Activated CD4-positive, CD25-positive, alpha-beta regulatory T cell treated with anti-CD3 and anti-CD28 coated beads, Interleukin-2, amount 50 U/mL, for 24 hours (primary cell): ENCODE results near the gene ALG12.

Experiments used
- ATAC-seq, 2 donors: fragments of 150-1000 bp; cut with Tn5 transposase; one replicate each; pipeline ENCODE4 v1.10.0; 2021; ENCODE audit warnings: mild to moderate bottlenecking in 1 of 2, moderate library complexity in 1 of 2

The ALG12 gene

DNA sequence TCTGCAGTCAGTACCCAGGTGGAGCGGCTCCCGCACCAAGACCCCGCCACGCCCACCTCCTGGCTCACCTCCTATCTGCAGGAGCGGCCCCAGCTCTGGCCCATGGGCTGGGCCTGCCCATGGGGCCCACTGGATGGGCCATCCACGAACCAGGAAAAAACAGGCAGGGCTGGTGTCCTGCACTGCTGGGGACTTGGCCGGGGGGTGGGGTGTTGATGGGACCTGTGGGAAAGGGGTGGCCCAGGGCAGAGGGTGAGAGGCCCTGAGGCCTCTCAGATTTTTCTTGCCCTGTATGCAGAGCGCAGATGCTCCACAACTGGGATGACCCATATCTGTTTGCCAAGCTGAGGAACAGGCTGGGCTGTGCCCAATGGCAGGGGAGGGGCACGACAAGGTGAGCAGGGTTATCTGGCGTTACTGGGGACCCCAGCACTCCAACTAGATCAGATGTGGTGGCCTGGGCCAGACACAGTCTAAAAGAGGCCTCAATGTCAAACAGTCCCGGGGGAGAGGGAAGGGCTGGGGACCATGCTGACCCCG lies 39.7 kb upstream of the ALG12 start:
- ATAC-seq, result no peak

DNA sequence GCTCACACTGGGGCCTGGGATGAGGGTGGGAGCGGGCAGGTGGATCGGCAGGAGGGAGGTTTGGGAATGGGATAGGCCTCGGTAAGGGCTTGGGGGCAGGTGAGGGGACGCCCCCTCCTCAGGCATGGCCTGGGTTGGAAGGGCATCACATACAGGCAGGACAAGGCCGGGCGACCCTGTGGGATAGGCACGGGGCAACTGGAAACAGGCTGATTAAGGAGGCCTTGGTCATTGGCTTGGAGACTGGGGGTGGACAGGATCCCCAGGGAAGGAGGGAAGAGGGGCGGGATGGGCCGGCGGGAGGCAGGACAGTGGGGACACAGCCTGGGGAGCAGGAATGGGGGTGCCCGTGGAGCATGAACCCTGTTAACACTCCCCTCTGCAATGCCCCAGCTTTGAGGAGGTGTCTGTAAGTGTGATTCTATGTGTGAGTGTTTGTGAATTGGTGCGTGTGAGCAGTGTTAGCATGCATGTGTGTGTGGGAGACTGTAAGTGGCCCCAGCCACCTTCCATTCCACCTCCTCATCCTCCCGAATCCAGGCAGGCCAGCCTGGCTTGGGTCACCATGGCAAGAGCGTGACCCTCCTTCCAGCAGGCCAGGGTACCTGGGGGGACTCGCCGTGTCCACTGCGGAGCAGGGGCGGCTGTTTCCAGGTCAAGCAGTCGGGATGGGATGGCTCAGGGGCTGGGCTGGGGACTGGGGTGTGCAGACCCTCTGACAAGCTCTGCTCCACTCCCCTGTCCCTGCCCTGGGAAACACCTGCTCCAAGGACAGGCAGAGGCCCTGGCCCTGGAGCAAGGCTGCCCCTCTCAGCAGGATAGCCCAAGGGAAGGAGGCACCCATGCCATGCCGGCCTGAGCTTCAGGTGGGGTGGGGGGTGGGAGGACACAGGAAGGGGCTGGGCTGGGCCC lies 38.9 kb upstream of the ALG12 start:
- no peak for ATAC-seq

DNA sequence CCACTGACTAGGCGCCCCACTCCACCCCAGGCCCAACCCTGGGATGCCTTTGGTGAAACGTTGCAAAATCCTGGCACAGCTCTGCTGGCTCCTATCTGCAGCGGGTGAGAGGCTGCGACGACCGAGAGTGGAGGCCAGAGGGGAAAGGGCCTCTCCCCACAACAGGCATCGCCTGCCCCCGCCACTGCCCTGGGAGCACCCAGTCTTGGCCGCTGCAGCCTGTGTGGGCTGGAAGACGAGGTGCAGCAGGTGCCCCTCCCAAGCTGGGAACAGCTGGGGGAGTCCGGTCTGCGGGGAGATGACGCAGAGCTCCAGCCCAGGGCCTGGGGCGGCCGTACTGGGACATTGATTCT lies 38.2 kb upstream of the ALG12 start:
- no peak for ATAC-seq

DNA sequence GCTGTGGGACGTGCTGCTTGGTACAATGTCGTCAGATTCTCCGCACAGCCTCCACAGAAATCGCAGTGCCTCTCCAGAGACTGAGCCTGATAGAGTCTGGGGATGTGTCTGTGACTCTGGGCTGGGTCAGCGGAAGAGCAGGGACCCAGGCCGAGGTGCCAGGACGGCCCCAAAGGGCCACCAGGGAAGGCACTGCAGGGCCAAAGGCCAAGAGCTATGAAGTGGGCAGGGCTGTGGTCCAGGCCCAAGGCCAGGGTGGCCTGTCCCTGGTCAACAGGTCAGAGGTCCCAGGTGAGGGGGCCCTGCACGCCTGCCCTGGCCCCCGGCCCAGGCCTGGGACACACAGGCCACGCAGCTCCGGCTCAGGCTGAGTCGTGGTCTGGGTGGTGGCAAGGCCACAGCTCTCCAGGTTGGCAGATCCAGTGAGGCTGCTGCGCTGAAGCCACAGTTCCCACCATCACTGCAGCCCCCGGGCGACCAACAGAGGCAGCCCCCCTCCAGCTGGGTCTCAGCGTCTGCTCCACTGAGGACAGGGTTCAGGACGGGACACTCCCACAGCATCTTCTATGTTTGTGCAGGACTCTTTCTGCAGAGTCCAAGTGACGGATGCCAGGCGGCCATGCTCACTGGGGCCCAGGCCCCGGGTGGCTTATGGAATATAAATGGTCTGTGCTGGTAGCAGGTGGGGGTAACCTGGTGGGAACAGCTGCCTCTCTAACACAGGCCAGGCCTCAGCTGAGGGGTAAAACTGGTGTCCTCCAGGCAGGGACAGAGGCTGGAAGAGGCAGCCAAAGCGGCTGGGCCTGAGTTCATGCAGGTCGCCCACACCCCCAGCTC lies 37.6 kb upstream of the ALG12 start:
- ATAC-seq, result no peak

DNA sequence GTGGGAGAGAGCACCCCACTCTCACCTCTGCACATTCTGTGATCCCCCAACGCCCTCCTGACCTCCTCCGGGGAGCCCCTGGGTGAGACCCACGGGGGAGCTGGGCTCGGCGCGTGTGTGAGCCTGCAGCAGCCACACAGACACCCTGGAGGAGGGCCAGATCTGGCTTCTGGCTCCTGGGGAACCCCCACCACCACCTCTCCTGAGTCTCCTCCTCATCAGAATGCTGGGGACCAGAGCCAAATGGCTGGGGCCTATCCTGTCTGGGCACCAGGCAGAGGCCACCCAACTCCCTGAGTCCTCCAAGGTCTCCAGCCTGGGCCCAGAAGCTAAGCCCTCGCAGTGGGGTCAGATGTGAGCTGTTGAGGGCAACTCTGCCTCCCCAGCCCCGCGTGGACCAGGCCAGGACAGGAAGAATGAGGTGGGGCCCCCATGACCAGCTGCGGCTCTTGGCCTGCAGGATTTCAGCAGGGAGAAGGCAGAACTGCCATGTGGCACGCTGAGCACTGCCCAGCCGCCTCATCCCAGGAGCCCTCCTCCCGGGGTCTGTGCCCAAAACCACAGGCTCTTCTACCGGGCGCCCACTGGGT lies 36.8 kb upstream of the ALG12 start:
- no peak for ATAC-seq

DNA sequence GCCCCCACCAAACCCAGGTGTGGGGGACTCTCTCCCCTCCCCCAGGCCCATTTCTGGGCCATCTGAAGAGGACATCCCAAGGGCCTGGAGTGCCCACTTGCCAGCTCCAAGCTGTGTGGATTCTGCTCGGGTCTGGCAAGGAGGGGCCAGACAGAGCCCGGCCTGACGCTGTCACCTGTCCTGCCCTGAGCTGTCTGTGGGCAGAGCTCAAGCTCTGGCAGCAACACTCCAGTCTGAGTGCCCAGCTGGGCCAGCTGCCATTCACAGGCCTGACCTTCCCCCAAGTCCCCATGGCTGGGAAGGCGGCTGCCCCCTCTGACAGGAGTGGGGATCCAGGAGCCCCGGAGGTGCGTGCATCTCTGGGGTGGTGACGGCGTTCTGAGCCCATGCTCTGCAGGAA lies 36.1 kb upstream of the ALG12 start:
- no peak for ATAC-seq

DNA sequence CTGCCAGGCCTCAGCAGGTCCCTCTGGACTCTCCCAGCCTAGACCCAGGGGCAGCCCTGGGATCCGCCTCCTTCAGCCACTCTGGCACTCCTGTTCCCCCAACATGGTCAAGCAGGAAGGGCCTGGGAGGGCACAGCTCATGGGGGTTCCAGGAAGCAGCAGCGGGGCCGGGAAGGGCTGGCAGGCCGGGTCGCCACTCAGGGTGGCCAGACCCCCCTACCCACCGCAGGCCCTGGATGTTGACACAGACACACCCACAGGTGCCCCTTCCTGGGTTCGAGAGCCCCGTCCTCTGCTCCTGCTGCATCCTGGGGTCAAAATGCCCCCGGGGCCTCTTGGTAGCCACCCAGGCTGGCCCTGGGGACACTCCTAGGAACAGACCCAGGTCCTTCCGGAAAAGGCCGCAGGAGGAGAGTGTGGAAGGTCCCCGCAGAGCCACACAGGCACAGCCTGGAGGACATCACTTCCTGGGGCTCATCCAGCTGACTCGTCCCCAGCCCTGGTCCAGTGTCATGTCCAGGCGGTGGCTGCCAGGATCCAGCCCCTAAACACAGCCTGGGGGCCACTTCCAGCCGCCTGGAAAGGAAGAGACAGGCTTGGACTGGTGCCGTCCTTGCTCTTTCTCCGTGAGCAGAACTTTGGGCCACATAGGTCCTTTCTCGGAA lies 35.6 kb upstream of the ALG12 start:
- ATAC-seq, result no peak

DNA sequence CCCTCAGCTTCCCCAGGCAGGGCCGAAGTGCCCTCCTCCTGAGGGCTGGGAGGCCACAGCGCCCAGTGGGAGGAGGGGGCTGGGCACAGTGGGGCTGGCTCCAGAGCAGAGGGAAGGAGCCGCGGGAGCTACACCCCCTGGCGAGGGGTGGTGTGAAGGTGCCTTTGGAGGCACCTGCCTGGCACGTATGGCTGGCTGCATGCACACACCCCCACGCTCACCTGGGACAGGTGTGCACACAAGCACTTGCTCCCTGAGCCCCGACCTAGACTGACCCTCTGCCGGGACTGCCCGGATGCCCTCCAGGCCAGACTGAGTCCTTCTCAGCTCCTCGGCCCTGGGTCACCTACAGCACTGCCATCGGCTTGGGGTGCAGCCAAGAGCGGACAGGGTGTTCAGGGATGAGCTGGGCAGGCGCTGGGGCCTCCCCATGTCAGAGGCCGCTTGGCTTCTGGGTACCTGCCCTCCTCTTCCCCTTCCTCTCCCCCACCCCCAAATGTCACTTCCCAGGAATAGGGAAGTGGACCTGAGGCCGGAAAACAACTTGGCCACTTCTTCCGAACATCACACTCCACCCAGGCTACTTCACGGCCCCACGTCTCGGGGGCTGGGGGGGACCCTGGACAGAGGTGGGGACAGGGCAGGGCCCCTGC lies 34.9 kb upstream of the ALG12 start:
- ATAC-seq, result no peak

DNA sequence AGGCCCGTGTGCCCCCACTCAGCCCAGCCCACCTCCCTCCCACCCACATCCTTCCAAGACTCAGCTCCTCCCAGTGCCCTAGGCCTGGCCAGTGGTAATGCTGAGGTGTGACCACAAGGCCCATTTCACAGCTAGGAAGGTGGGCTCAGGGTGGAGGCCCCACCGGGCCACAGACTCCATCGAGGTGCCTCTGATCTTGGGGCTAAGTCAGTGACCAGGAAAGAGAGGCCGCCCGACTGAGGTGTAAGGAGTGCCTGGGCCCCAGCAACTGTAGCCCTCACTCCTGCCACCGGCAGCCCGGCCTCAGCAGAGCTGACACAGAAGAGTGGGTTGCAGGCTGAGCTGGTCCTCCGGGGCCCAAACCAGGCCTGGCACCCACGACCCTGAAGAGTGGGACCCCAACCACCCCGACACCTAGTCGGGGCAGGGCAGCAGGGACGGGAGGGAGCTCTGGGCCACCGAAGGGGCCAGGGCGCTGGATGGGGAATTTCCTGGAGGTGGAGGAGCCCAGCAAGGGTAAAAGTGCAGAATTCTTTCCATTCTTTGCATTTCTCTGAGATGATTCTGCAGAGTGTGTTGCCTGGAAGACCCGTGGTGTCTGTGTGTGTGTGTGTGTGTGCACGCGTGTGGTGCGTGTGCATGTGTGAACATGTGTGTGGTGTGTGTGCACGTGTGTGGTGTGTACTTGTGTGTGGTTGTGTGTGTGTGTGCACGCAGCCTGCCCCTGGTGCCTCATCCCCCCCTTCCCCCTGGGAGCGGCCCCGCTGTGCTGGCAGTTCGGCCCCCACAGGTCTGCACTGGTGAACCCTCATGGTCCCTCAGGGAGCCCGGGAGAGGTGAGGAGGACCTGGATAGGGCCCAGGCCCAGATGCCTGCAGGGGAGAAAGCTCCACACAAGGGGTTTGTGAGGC lies 34.0 kb upstream of the ALG12 start:
- no peak for ATAC-seq

DNA sequence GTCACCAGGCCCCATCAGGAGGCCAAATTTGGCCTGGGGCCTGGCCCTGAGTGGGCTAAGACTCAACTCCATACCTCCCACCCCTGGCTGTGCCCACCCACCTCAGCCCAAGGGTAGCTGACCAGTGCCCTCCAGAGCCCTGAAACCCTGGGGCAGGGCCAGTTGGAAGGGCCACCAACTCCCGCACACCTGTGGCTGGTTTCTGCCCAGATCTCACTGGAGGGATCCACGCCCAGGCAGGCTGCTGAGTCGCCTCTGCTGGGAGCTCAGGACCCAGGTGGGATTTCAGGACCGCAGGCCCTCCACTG lies 33.4 kb upstream of the ALG12 start:
- ATAC-seq, result no peak

DNA sequence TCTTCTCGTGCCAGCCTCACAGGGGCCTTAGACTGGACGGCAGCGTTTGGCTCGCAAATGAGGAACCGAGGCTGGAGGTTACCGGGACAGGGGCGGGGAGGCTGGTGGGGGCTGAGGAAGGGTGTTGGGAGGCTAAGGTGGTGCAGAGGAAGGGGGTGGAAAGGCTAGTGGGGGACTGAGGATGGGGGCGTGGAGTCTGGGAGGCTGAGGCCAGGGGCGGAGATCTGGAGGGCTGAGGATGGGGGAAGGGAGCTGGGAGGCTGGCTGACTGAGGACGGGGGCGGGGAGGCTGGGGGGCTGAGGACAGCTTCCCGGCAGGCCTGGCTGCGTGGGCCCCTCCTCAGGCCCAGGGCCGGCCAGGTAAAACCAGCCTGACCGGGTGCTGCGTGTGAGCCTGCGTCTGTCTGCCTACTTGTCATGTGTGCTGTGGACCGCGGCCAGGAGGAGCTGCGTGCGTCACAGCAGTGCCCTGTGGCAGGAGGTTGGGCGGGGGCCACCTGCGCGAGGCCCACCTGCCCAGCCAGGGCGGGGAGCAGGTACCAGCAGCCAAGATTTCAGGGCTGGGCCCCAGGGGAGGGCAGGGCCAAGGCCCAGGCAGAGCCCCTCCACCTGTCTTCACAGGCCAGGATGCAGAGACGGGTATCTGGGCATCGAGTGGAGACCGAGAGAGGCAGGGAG lies 32.9 kb upstream of the ALG12 start:
- no peak for ATAC-seq

DNA sequence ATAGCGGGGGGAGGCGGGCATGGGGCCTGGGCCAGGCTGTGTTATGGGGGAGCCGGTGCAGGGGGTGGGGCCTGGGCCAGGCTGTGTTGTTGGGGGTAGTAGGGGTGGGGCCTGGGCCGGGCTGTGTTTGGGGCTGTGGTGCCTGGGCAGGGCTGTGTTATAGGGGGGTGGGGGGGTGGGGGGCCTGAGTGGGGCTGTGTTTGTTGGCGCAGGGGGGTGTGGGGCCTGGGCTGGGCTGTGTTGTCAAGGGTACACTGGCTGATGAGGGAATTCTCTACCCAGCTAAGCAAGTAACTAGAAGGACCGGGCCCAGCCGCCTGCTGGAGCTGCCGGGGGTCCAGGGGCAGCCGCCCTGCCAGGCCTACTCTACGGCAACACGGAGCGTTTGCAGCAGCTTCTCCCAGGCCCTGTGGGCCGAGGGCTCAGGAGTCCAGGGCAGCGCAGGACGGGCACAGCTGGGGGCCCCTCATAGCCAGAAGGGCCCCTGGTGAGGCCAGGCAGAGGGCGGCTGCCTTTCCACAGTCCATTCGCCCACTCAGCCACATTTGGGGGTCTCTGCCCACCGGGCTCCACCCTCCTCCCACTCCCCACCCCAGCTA lies 32.3 kb upstream of the ALG12 start:
- ATAC-seq, result no peak

DNA sequence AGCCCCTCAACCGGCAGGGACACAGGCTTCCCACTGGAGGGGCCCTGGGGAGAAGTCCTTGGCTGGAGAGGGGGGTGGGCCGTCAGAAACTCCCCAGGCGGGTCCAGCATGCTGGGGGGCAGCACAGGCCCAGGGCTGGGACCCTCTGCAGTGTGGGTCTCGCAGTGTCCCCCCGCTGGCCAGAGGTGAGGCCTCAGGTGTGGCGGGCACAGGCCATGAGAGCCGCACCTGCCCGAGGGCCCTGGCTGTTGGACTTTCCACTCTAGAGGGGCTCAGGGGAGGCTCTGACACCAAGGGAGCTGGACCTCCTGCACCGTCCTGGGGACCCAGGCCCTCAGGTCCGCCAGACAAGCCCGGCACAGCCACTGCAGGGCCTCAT lies 31.7 kb upstream of the ALG12 start:
- no peak for ATAC-seq

DNA sequence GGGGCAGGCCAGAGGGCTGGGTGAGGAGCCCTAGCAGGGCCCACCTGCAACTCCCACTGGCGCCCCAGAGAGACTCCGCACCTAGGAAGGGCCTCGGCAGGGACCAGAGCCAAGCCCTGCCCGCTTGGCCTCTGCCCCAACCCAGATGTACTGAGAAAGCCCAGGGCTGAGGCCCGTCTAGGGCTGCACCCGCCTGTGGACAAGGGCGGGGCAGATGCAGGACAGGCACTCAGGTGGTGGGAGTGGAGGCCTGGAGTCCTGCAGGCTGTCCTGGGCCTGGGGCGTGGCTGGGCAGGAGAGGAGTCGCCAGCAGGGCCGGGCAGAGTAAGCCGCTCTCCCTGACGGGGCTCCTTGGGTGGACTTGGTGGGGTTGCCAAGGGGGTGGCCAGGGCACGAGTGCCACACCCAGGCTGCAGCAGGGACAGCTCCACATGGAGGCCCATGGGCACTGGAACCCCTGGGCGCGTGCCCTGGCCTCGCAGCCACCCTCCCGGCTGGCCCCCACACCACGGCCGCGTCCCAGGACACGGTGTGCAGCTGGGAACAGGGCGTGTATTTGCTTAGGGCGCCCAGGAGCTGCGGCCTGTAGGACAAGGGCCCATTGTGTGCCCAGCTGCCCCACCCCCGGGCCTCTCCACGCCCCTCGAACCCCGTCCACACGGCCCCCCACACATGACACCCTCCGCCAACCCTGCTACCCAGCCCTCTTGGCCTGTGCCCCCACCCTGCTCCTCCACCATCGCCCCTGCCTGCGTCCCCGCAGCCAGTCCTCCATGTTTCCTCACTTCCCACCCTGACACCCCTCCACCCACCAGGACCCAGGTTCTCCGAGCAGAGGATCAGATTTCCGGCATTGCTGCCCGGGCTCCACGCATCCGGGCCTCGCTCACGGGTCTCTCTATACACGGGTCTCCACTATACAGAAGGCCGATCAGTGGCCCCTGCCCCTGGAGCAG lies 31.0 kb upstream of the ALG12 start:
- ATAC-seq, result no peak

DNA sequence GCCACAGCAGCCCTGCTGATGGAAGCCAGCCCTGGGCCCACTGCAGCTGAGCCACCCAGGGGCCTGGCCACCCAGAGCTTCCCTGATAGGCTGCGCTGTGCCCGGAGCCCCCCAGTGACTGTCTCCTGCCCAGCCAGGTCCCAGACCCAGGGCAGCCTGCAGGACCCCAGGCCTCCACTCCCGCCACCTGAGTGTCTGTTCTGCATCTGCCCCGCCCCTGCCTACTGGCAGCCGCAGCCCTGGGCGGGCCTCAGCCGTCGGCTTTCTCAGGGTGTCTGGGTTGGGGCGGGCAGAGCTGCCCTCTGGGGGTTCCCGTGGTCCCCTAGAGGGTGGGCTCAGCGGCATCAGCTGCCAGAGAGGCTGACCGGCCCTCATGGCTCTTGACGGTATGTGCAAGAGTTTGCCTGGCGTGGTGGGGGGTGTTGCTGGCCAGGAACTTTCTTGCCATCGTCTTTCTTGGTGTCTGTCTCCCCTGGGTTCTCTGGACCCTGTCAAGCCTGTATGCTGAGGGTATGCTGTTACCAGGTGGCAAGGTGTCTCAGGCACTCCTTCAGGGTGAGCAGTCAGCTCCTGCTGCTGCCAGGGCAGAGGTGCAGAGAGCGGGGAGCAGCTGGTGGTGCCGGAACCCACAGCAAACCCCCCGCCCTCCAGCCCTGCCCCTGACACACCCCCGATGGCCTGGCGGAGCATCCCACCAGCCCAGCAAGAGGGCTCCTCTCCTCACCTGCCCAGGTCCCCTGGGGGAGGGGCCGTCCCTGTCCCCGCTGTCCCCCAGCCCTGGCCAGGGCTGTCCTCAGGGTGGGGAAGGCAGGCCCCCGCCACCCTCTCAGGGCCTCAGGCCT lies 30.1 kb upstream of the ALG12 start:
- ATAC-seq, result no peak

DNA sequence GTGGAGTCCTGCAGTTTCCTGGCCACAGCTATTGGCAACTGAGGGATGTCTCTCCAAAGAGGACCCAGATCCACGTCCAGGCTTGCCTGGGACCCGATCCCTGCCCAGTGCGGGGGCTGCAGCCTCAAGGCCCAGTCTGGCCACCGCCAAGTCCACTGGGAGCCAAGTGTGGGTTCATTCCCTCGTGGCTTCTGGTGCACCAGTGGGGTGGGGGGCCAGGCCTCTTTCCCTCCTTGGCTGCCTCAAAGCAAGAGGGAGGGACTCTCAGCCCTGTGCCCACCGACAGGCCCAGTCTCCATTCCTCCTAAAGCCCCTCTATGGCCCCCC lies 29.0 kb upstream of the ALG12 start:
- no peak for ATAC-seq

DNA sequence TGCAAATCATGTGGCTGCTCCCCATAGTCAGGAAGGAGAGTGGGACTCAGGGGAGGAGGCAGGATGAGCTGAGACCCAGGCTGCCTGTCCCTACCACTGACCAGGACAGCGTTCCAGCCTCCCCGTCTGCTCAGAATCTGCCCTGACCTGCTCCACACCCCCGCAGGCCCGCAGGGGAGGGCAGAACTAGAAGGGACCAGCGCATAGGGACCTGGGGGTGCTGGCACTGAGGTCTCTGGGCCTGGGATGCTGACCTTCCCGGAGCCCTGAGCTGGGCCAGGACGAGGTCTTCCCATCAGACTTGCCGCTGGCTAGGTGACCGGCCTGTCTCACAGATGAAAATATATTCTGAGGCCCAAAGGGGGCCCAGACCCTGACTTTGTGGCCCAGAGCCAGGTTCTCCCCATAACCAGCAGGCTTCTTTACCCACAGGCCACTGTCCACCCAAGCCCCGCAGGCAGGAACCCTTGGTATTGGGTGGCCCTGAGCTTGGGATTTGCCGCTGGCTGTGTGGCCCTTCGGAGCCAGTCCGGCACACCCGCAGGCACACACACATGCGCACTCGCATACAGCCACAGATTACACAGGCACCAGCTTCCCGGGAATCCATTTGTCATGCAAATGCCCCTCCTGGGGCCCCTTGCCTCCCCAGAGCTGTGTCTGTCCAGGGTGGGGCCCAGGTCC lies 28.5 kb upstream of the ALG12 start:
- ATAC-seq, result no peak
